ENCODE results near the gene PTPRG. TPM values are rescaled to one million over a fixed set of nuclear protein-coding genes. Genes with fewer than 3 reads are reported as not detected.

PTPRG gene
- total and polyA plus RNA-seq, 2 of the 13 experiments (the other 11 are each of a cell fraction or from before 2014, with no cell fraction given): 8.0 to 25.3 TPM

GRCh38 chr3:61600195-61600594 lies 38.8 kb downstream of the PTPRG start (continued):
- TF ChIP-seq, protein P1, sequence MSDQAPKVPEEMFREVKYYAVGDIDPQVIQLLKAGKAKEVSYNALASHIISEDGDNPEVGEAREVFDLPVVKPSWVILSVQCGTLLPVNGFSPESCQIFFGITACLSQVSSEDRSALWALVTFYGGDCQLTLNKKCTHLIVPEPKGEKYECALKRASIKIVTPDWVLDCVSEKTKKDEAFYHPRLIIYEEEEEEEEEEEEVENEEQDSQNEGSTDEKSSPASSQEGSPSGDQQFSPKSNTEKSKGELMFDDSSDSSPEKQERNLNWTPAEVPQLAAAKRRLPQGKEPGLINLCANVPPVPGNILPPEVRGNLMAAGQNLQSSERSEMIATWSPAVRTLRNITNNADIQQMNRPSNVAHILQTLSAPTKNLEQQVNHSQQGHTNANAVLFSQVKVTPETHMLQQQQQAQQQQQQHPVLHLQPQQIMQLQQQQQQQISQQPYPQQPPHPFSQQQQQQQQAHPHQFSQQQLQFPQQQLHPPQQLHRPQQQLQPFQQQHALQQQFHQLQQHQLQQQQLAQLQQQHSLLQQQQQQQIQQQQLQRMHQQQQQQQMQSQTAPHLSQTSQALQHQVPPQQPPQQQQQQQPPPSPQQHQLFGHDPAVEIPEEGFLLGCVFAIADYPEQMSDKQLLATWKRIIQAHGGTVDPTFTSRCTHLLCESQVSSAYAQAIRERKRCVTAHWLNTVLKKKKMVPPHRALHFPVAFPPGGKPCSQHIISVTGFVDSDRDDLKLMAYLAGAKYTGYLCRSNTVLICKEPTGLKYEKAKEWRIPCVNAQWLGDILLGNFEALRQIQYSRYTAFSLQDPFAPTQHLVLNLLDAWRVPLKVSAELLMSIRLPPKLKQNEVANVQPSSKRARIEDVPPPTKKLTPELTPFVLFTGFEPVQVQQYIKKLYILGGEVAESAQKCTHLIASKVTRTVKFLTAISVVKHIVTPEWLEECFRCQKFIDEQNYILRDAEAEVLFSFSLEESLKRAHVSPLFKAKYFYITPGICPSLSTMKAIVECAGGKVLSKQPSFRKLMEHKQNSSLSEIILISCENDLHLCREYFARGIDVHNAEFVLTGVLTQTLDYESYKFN (CRISPR knock-in tag; conservative IDR thresholded peaks at IDR 0.05): 0 out of 2 replicates have a peak, but pooled peaks have one; percentile 25
- TF ChIP-seq, protein P2, sequence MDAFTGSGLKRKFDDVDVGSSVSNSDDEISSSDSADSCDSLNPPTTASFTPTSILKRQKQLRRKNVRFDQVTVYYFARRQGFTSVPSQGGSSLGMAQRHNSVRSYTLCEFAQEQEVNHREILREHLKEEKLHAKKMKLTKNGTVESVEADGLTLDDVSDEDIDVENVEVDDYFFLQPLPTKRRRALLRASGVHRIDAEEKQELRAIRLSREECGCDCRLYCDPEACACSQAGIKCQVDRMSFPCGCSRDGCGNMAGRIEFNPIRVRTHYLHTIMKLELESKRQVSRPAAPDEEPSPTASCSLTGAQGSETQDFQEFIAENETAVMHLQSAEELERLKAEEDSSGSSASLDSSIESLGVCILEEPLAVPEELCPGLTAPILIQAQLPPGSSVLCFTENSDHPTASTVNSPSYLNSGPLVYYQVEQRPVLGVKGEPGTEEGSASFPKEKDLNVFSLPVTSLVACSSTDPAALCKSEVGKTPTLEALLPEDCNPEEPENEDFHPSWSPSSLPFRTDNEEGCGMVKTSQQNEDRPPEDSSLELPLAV (CRISPR knock-in tag; conservative IDR thresholded peaks at IDR 0.05; ENCODE audit: low read depth): no peak
- TF ChIP-seq ZBTB3 (CRISPR knock-in tag; IDR thresholded peaks at IDR 0.05; ENCODE audit: borderline replicate concordance, low read depth): no peak
- no peak for TF ChIP-seq ZNF773 (CRISPR knock-in tag; IDR thresholded peaks at IDR 0.05; ENCODE audit: borderline replicate concordance)
- TF ChIP-seq, protein P3, sequence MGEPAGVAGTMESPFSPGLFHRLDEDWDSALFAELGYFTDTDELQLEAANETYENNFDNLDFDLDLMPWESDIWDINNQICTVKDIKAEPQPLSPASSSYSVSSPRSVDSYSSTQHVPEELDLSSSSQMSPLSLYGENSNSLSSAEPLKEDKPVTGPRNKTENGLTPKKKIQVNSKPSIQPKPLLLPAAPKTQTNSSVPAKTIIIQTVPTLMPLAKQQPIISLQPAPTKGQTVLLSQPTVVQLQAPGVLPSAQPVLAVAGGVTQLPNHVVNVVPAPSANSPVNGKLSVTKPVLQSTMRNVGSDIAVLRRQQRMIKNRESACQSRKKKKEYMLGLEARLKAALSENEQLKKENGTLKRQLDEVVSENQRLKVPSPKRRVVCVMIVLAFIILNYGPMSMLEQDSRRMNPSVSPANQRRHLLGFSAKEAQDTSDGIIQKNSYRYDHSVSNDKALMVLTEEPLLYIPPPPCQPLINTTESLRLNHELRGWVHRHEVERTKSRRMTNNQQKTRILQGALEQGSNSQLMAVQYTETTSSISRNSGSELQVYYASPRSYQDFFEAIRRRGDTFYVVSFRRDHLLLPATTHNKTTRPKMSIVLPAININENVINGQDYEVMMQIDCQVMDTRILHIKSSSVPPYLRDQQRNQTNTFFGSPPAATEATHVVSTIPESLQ (CRISPR knock-in tag; conservative IDR thresholded peaks at IDR 0.05): no peak
- TF ChIP-seq GABPB1 (CRISPR knock-in tag; IDR thresholded peaks at IDR 0.05): no peak
- no peak for TF ChIP-seq ZBTB38 (CRISPR knock-in tag; IDR thresholded peaks at IDR 0.05)
- peak; percentile 39 for TF ChIP-seq TEAD3 (CRISPR knock-in tag; optimal IDR thresholded peaks at IDR 0.05; ENCODE audit: borderline replicate concordance)
- TF ChIP-seq ZNF432 (CRISPR knock-in tag; IDR thresholded peaks at IDR 0.05; ENCODE audit: borderline replicate concordance): no peak
- TF ChIP-seq KLF6 (CRISPR knock-in tag; IDR thresholded peaks at IDR 0.05): no peak
- no peak for TF ChIP-seq E2F5 (CRISPR knock-in tag; conservative IDR thresholded peaks at IDR 0.05)
- TF ChIP-seq ZNF776 (CRISPR knock-in tag; IDR thresholded peaks at IDR 0.05): no peak
- no peak for TF ChIP-seq ZNF329 (CRISPR knock-in tag; IDR thresholded peaks at IDR 0.05; ENCODE audit: low read depth)
- no peak for TF ChIP-seq ETV6 (CRISPR knock-in tag; conservative IDR thresholded peaks at IDR 0.05)
- TF ChIP-seq ZNF567 (CRISPR knock-in tag; IDR thresholded peaks at IDR 0.05; ENCODE audit: borderline replicate concordance): no peak
- no peak for TF ChIP-seq ZNF761 (CRISPR knock-in tag; conservative IDR thresholded peaks at IDR 0.05)

All from HepG2 (cell line).